ENCODE measurements around the gene MPDZ.

- TF ChIP-seq, protein P1, sequence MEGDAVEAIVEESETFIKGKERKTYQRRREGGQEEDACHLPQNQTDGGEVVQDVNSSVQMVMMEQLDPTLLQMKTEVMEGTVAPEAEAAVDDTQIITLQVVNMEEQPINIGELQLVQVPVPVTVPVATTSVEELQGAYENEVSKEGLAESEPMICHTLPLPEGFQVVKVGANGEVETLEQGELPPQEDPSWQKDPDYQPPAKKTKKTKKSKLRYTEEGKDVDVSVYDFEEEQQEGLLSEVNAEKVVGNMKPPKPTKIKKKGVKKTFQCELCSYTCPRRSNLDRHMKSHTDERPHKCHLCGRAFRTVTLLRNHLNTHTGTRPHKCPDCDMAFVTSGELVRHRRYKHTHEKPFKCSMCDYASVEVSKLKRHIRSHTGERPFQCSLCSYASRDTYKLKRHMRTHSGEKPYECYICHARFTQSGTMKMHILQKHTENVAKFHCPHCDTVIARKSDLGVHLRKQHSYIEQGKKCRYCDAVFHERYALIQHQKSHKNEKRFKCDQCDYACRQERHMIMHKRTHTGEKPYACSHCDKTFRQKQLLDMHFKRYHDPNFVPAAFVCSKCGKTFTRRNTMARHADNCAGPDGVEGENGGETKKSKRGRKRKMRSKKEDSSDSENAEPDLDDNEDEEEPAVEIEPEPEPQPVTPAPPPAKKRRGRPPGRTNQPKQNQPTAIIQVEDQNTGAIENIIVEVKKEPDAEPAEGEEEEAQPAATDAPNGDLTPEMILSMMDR (IDR thresholded peaks at IDR 0.05 in 4 of 5, conservative IDR thresholded peaks at IDR 0.05 in 1 of 5): no peak
- no peak for TF ChIP-seq POLR2A (IDR thresholded peaks at IDR 0.05)
Observed at GRCh38 chr9:13213998-13214397, 65.5 kb downstream of the MPDZ start.

Measured in gastrocnemius medialis (tissue), 4 donors.